Keratinocyte (primary cell): ENCODE results near the gene FAM53B. TPM values are rescaled to one million over a fixed set of nuclear protein-coding genes. Genes with fewer than 3 reads are reported as not detected.

Source experiments
- DNase-seq: peaks from one replicate; pipeline ENCODE4 v3.0.0-alpha.2; 2011; ENCODE audit warnings: low read depth, missing footprints, low spot score
- FAIRE-seq: peaks from 2 replicates; lab custom pipeline; 2011; peaks lifted over from hg19 to GRCh38; lab: Jason Lieb, UNC
- H2AFZ ChIP-seq: 2 replicates; pipeline ENCODE4 v1.6.0; 2012; ENCODE audit warnings: low read length, control low read depth, inconsistent platforms; ENCODE audit not compliant: control insufficient read depth
- H3K27ac ChIP-seq: 2 replicates; pipeline ENCODE4 v1.5.1; 2011; ENCODE audit warnings: low read length; ENCODE audit not compliant: control insufficient read depth, insufficient read depth
- H3K27me3 ChIP-seq: 3 replicates; pipeline ENCODE4 v1.6.0; 2011; ENCODE audit warnings: low read length; ENCODE audit not compliant: control insufficient read depth, insufficient read depth; ENCODE audit errors: extremely low read depth
- H3K36me3 ChIP-seq, 2 experiments: 2 replicates in 1 of 2; 3 replicates in 1 of 2; pipeline ENCODE4 v1.5.1; 2011; ENCODE audit warnings: low read length in 2 of 2, mild to moderate bottlenecking in 1 of 2; ENCODE audit not compliant: control insufficient read depth in 2 of 2, insufficient read depth in 2 of 2; ENCODE audit errors: extremely low read depth in 1 of 2
- H3K4me1 ChIP-seq: 3 replicates; pipeline ENCODE4 v1.5.1; 2011; ENCODE audit warnings: low read length; ENCODE audit not compliant: control insufficient read depth, insufficient read depth; ENCODE audit errors: extremely low read depth
- H3K4me2 ChIP-seq: 3 replicates; pipeline ENCODE4 v1.6.0; 2011; ENCODE audit warnings: low read depth, low read length; ENCODE audit not compliant: control insufficient read depth, insufficient read depth; ENCODE audit errors: extremely low read depth
- H3K4me3 ChIP-seq, 3 experiments: fragments of 200-600 bp in 1 of 3; sonication (generic) in 1 of 3; 2 replicates in 2 of 3; 3 replicates in 1 of 3; pipeline ENCODE4 v1.5.1; 2011 to 2016; ENCODE audit warnings: low read length in 3 of 3, mild to moderate bottlenecking in 3 of 3, control low read depth in 2 of 3, inconsistent platforms in 1 of 3, low read depth in 1 of 3, mixed read lengths in 1 of 3, mixed run types in 1 of 3, moderate library complexity in 1 of 3; ENCODE audit not compliant: control insufficient read depth in 2 of 3, insufficient read depth in 2 of 3; ENCODE audit errors: extremely low read depth in 1 of 3
- H3K79me2 ChIP-seq: 2 replicates; pipeline ENCODE4 v1.6.0; 2012; ENCODE audit warnings: low read length; ENCODE audit not compliant: control insufficient read depth, insufficient read depth
- H3K9ac ChIP-seq: 3 replicates; pipeline ENCODE4 v1.6.0; 2011; ENCODE audit warnings: low read length; ENCODE audit not compliant: control insufficient read depth, insufficient read depth; ENCODE audit errors: extremely low read depth
- H3K9me1 ChIP-seq: 3 replicates; pipeline ENCODE4 v1.6.0; 2011; ENCODE audit warnings: low read length; ENCODE audit not compliant: control insufficient read depth, insufficient read depth; ENCODE audit errors: extremely low read depth
- H3K9me3 ChIP-seq: 2 replicates; pipeline ENCODE4 v1.5.1; 2012; ENCODE audit warnings: low read depth, low read length; ENCODE audit not compliant: control insufficient read depth
- H4K20me1 ChIP-seq: 3 replicates; pipeline ENCODE4 v1.6.0; 2011; ENCODE audit warnings: low read length; ENCODE audit not compliant: control insufficient read depth, insufficient read depth; ENCODE audit errors: extremely low read depth
- EZH2 ChIP-seq: IDR thresholded peaks from one replicate; pipeline ENCODE4 v1.6.1; 2012; ENCODE audit warnings: inconsistent platforms, mild to moderate bottlenecking, low read length, moderate library complexity
- dilution Hi-C: fragments of 300-500 bp; cut with MboI; formaldehyde crosslinking; loops from one replicate; pipeline ENCODE4 v1.7.0; 2020; ENCODE audit warnings: low sequenced_read_pairs; ENCODE audit not compliant: extremely low pct_ligation_motif_present
- polyA plus RNA-seq, 5 experiments: library from polyadenylated mRNA; depleted of rRNA in 3 of 5; stranded (reverse) in 3 of 5; stranded (forward) in 1 of 5; unstranded in 1 of 5; fragments of >200 nt; gene quantifications; 1 replicate in 1 of 5; 2 replicates in 3 of 5; 3 replicates in 1 of 5; pipeline versions ENCODE4 v1.2.1 to v1.2.3, GENCODE V29; 2011 to 2012; ENCODE audit warnings: missing spikeins in 2 of 5, low read depth in 1 of 5, low replicate concordance in 1 of 5
- TF ChIP-seq, protein P1 (sequence below), 3 experiments: IDR thresholded peaks in 1 of 3; conservative IDR thresholded peaks in 1 of 3; optimal IDR thresholded peaks in 1 of 3; 2 replicates in 2 of 3; 3 replicates in 1 of 3; pipeline versions ENCODE3 to v1.5.1; 2011; ENCODE audit warnings: low read length in 3 of 3, mild to moderate bottlenecking in 3 of 3, moderate library complexity in 2 of 3, control low read depth in 1 of 3, inconsistent platforms in 1 of 3; ENCODE audit not compliant: insufficient read depth in 2 of 3; ENCODE audit errors: extremely low read depth in 1 of 3

The FAM53B gene
- polyA plus RNA-seq, 1 donor (not counting 4 experiments of a cell fraction or from before 2014, with no cell fraction given), result 8.6 TPM

DNA sequence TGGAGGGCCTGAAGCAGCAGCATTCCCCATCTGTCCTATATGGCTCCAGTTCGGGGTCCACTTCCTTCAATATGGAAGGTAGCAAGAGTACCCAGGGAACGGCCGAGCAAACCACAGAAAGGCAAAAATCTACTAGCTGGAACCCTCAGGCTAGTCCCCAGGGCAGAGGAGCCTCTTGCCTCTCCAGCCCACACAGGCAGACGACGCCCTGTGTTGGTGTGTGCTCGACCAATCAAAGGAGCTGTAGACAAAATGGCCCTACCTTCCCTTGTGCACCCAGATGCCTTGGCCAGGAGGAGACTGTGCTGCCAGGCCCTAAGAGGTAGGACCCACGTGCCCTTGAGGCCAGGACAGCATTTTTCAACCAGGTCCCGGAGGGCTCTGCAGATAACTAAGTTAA is 91.5 kb downstream of the FAM53B start:
- DNase-seq (no peak), FAIRE-seq (no peak)
- Histone ChIP-seq H3K4me1 (peaks cover 47% of the 10 kb centered on the region), H4K20me1 (no peaks in the 10 kb centered on the region), H3K36me3 (peaks cover 0 to 7% of the 10 kb centered on the region in 2 experiments), H3K27me3 (no peaks in the 10 kb centered on the region), H3K9me3 (no peaks in the 10 kb centered on the region), H3K9me1 (no peaks in the 10 kb centered on the region), H2AFZ (no peak overlapping the region), H3K9ac (no peak overlapping the region), H3K4me2 (no peak overlapping the region), H3K27ac (no peak overlapping the region), H3K79me2 (peaks cover 14% of the 10 kb centered on the region), H3K4me3 (no peak overlapping the region)
- dilution Hi-C loops, result no loop called here
- TF ChIP-seq, protein P1, sequence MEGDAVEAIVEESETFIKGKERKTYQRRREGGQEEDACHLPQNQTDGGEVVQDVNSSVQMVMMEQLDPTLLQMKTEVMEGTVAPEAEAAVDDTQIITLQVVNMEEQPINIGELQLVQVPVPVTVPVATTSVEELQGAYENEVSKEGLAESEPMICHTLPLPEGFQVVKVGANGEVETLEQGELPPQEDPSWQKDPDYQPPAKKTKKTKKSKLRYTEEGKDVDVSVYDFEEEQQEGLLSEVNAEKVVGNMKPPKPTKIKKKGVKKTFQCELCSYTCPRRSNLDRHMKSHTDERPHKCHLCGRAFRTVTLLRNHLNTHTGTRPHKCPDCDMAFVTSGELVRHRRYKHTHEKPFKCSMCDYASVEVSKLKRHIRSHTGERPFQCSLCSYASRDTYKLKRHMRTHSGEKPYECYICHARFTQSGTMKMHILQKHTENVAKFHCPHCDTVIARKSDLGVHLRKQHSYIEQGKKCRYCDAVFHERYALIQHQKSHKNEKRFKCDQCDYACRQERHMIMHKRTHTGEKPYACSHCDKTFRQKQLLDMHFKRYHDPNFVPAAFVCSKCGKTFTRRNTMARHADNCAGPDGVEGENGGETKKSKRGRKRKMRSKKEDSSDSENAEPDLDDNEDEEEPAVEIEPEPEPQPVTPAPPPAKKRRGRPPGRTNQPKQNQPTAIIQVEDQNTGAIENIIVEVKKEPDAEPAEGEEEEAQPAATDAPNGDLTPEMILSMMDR (optimal IDR thresholded peaks at IDR 0.05 in 1 of 3, IDR thresholded peaks at IDR 0.05 in 1 of 3, conservative IDR thresholded peaks at IDR 0.05 in 1 of 3; ENCODE audit: extremely low read depth in 1 of 3, insufficient read depth in 2 of 3, low read length in 3 of 3), result no peak
- TF ChIP-seq EZH2, result no peak

DNA sequence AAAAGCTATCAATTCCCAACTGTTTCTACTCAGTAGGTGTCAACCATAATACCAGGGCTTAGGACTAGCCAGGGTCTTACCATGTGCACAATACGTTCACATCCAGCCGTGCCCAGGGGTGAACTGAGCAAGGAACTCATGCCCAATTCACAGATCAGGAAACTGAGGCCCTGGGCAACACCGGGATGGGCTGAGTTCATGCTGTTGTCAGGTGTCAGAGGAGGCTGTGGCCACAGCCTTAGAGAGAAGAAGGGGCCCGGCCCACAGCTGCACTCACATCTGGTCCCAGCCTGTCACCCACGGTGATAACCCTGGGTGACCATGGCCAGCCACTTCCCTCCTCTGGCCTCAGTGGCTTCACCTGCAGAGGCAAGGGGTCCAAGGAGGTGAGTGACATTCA is 92.0 kb downstream of the FAM53B start:
- H3K9ac ChIP-seq, result no peak overlapping the region
- dilution Hi-C loops, result no loop called here
- peaks cover 18% of the 10 kb centered on the region for H3K79me2 ChIP-seq
- H3K4me3 ChIP-seq, result no peak overlapping the region
- H4K20me1 ChIP-seq, result no peaks in the 10 kb centered on the region
- H3K4me2 ChIP-seq, result no peak overlapping the region
- DNase-seq (no peak), FAIRE-seq (no peak)
- H3K9me1 ChIP-seq, result no peaks in the 10 kb centered on the region
- no peaks in the 10 kb centered on the region for H3K27me3 ChIP-seq
- no peaks in the 10 kb centered on the region for H3K9me3 ChIP-seq
- H3K4me1 ChIP-seq, result peaks cover 52% of the 10 kb centered on the region
- H3K27ac ChIP-seq, result no peak overlapping the region
- H3K36me3 ChIP-seq, result peaks cover 0 to 7% of the 10 kb centered on the region in 2 experiments
- TF ChIP-seq, protein P1 (optimal IDR thresholded peaks at IDR 0.05 in 1 of 3, IDR thresholded peaks at IDR 0.05 in 1 of 3, conservative IDR thresholded peaks at IDR 0.05 in 1 of 3; ENCODE audit: extremely low read depth in 1 of 3, insufficient read depth in 2 of 3, low read length in 3 of 3), result no peak
- TF ChIP-seq EZH2, result no peak
- H2AFZ ChIP-seq, result no peak overlapping the region
